GM23248 (cell line): ENCODE results near the gene TBK1. TPM values are rescaled to one million over a fixed set of nuclear protein-coding genes. Genes with fewer than 3 reads are reported as not detected.

Experiments used
- DNase-seq: peaks from one replicate; pipeline ENCODE4 v3.0.0-alpha.2; 2015
- H2AFZ ChIP-seq: fragments of 200-600 bp; sonication (generic); 2 replicates; pipeline ENCODE4 v1.6.1; 2016; ENCODE audit warnings: antibody characterized with exemption
- H3F3A ChIP-seq: fragments of 200-600 bp; sonication (generic); 2 replicates; pipeline ENCODE4 v1.6.1; 2016; ENCODE audit warnings: mild to moderate bottlenecking, antibody characterized with exemption, mixed run types; ENCODE audit not compliant: insufficient read depth
- H3K27ac ChIP-seq: fragments of 200-600 bp; sonication (generic); 2 replicates; pipeline ENCODE4 v1.5.1; 2016; ENCODE audit warnings: mild to moderate bottlenecking
- H3K27me3 ChIP-seq: fragments of 200-600 bp; sonication (generic); replicated peaks from 2 replicates; pipeline ENCODE4 v1.6.1; 2016; ENCODE audit warnings: mild to moderate bottlenecking; ENCODE audit not compliant: insufficient read depth
- H3K36me3 ChIP-seq: fragments of 200-600 bp; sonication (generic); 2 replicates; pipeline ENCODE4 v1.6.1; 2016; ENCODE audit warnings: low read depth, mild to moderate bottlenecking
- H3K4me1 ChIP-seq: fragments of 200-600 bp; sonication (generic); 2 replicates; pipeline ENCODE4 v1.6.1; 2016; ENCODE audit warnings: mild to moderate bottlenecking; ENCODE audit not compliant: insufficient read depth
- H3K4me2 ChIP-seq: fragments of 200-600 bp; sonication (generic); one replicate; pipeline ENCODE4 v1.6.1; 2016; ENCODE audit warnings: mild to moderate bottlenecking; ENCODE audit not compliant: unreplicated experiment
- H3K4me3 ChIP-seq: fragments of 200-600 bp; sonication (generic); 2 replicates; pipeline ENCODE4 v1.5.1; 2016; ENCODE audit warnings: mild to moderate bottlenecking
- H3K79me2 ChIP-seq: fragments of 200-600 bp; sonication (generic); 2 replicates; pipeline ENCODE4 v1.6.1; 2016; ENCODE audit warnings: mild to moderate bottlenecking; ENCODE audit not compliant: insufficient read depth
- H3K9ac ChIP-seq: fragments of 200-600 bp; sonication (generic); 2 replicates; pipeline ENCODE4 v1.6.1; 2016; ENCODE audit warnings: mild to moderate bottlenecking
- H3K9me2 ChIP-seq: fragments of 200-600 bp; sonication (generic); 2 replicates; pipeline ENCODE4 v1.6.1; 2016; ENCODE audit warnings: mixed run types, mild to moderate bottlenecking, moderate library complexity; ENCODE audit not compliant: insufficient read depth
- H3K9me3 ChIP-seq: fragments of 200-600 bp; sonication (generic); one replicate; pipeline ENCODE4 v1.6.1; 2017; ENCODE audit warnings: low read depth
- H4K20me1 ChIP-seq: fragments of 200-600 bp; sonication (generic); 2 replicates; pipeline ENCODE4 v1.6.0; 2016; ENCODE audit not compliant: insufficient read depth
- EZH2 ChIP-seq: fragments of 200-600 bp; sonication (generic); IDR thresholded peaks from 2 replicates; pipeline ENCODE4 v1.6.1; 2018; ENCODE audit warnings: antibody characterized with exemption, mild to moderate bottlenecking; ENCODE audit not compliant: insufficient read depth, poor library complexity, severe bottlenecking
- EZH2phosphoT487 ChIP-seq: fragments of 200-600 bp; sonication (generic); IDR thresholded peaks from 2 replicates; pipeline ENCODE4 v1.6.1; 2018; ENCODE audit warnings: antibody characterized with exemption, moderate library complexity, mild to moderate bottlenecking, low read depth; ENCODE audit not compliant: insufficient read depth
- WGBS, 2 experiments: methylation state at CpG; one replicate each; pipeline ENCODE4 v1.1.6; 2015 to 2017; ENCODE audit warnings: low lambda C conversion rate in 2 of 2, low coverage in 1 of 2; ENCODE audit errors: missing lambda C conversion rate in 2 of 2; 5-methylcytosine and 5-hydroxymethylcytosine counted together
- in situ Hi-C: fragments of 300-500 bp; cut with MboI; formaldehyde crosslinking; loops from 2 replicates; pipeline ENCODE4 v1.15.0; 2020
- polyA plus RNA-seq: library from polyadenylated mRNA; unstranded; fragments of >200 nt; fragmentation: Nextera tagmentation; extraction: Ambion mirVana; gene quantifications from 2 replicates; pipeline ENCODE4 v1.2.1, GENCODE V29; 2016
- total RNA-seq: library from RNA; depleted of rRNA; stranded (reverse); fragments of >200 nt; shearing (Covaris generic); gene quantifications from 2 replicates; pipeline ENCODE4 v1.2.3, GENCODE V29; 2014

TBK1 gene
- total and polyA plus RNA-seq, 2 experiments from 2014 or later: 25.2 to 29.4 TPM

DNA sequence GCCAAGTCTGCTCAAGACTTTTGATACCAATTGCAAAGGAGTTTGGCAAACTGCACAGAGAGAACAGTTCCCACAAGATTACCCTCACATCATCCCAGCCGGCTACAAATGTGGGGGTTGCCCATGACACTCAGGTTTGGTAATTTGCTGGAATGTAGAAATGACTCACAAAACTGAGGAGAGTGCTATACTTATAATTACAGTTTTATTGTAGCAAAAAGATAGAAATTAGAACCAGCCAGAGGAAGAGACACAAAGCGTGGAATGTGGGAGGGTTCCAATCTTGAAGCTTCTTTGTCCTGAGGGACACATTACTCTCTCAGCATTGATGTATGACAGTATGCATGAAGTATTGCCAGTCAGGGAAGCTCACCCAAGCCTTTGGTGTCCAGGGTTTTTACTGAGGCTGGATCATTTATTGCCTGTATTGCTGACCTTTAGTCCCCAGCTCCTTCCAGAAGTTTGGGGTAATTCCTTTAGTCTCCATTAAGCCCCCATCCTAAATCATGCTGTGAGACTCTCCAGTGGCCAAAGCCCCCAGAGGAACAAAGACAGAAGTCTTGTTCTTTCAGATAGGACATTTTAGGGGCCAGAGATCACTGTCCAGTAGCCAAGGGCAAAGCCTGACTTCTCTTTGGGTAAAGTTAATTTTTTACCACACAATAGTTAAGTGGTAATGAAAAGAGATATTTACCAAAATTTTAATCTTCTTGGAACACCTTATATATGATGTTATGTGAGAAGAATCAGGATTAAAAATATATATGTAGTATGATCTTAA is 9.9 kb downstream of the TBK1 start:
- in situ Hi-C loops: no loop called here
- peak overlapping the region; percentile 41 for H3K4me3 ChIP-seq
- H3K4me2 ChIP-seq: peak overlapping the region; percentile 72
- H3K4me1 ChIP-seq: peaks cover 52% of the 10 kb centered on the region
- peak overlapping the region; percentile 80 for H3K27ac ChIP-seq
- H4K20me1 ChIP-seq: no peaks in the 10 kb centered on the region
- H2AFZ ChIP-seq: no peak overlapping the region
- H3K36me3 ChIP-seq: peaks cover 35% of the 10 kb centered on the region
- peaks cover 26% of the 10 kb centered on the region; the same call in 1 of the 2 replicates for H3F3A ChIP-seq
- H3K9me2 ChIP-seq: no peaks in the 10 kb centered on the region
- H3K9me3 ChIP-seq: no peaks in the 10 kb centered on the region
- peak overlapping the region; percentile 56 for H3K9ac ChIP-seq
- H3K79me2 ChIP-seq: peaks cover 62% of the 10 kb centered on the region
- no peaks in the 10 kb centered on the region for H3K27me3 ChIP-seq
- TF ChIP-seq EZH2phosphoT487 (no peak), EZH2 (no peak)
- peak; percentile 96 for DNase-seq
- WGBS, 2 experiments: 0 to 2% methylated on average over 2 of the region's 2 CpGs

DNA sequence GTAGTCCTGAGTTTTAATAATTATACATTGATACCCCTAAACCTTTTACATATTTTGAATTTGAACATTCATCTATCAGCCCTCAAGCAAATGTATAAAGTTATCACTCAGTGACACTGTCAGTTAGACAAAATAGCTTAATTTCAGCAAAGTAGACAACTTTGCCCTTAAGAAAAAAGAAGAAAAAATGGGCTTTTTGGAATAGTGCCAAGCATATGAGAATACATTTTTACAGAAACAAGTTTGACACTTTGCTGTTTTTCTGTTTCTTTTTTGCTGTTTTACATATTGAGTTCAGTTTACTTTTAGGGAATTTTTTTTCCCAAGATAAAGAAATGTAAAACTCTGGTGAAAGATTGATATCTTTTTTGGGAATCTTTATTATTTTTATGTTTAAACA is 14.3 kb downstream of the TBK1 start:
- H2AFZ ChIP-seq: no peak overlapping the region
- in situ Hi-C loops: no loop called here
- DNase-seq: no peak
- H3K4me2 ChIP-seq: no peak overlapping the region
- peaks cover 29% of the 10 kb centered on the region for H3K4me1 ChIP-seq
- no peak overlapping the region for H3K4me3 ChIP-seq
- H3K27ac ChIP-seq: no peak overlapping the region
- H4K20me1 ChIP-seq: no peaks in the 10 kb centered on the region
- H3K79me2 ChIP-seq: peaks cover 28% of the 10 kb centered on the region
- TF ChIP-seq EZH2 (no peak), EZH2phosphoT487 (no peak)
- no peaks in the 10 kb centered on the region for H3K9me3 ChIP-seq
- no peaks in the 10 kb centered on the region for H3K9me2 ChIP-seq
- H3F3A ChIP-seq: peaks cover 15% of the 10 kb centered on the region; the same call in 1 of the 2 replicates
- H3K36me3 ChIP-seq: peaks cover 42% of the 10 kb centered on the region
- H3K27me3 ChIP-seq: no peaks in the 10 kb centered on the region
- no peak overlapping the region for H3K9ac ChIP-seq

DNA sequence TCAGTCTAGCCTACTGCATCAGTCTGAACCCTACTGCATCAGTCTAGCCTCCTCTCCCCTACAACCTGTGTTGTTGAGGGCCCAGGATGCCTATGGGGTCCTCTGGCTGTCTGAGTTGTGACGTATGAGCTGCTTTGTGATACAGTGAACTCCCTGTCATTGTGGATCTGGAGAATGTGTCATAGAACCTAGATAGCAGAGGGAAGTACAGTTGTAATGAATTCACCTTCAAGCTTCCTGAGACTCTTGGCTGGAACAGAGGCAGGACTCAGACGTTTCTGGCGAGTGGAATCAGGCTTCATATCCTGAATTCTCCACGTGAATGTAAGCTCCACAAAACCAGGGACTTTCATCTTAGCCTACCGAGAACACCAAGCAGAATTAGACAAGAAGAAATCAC is 17.0 kb downstream of the TBK1 start:
- Histone ChIP-seq H3K36me3 (peaks cover 52% of the 10 kb centered on the region), H3K27me3 (no peaks in the 10 kb centered on the region), H4K20me1 (no peaks in the 10 kb centered on the region), H3K9me3 (no peaks in the 10 kb centered on the region), H3K9me2 (no peaks in the 10 kb centered on the region), H3K9ac (no peak overlapping the region), H3F3A (no peaks in the 10 kb centered on the region), H3K4me1 (0 out of 2 replicates have a peak, but pooled peaks cover 1% of the 10 kb centered on the region), H3K4me2 (no peak overlapping the region), H3K4me3 (no peak overlapping the region), H3K27ac (no peak overlapping the region), H3K79me2 (peaks cover 25% of the 10 kb centered on the region), H2AFZ (no peak overlapping the region)
- in situ Hi-C loops: no loop called here
- no peak for DNase-seq
- WGBS, 2 experiments: 72% methylated on average over 5 of the region's 5 CpGs
- TF ChIP-seq EZH2 (no peak), EZH2phosphoT487 (no peak)

DNA sequence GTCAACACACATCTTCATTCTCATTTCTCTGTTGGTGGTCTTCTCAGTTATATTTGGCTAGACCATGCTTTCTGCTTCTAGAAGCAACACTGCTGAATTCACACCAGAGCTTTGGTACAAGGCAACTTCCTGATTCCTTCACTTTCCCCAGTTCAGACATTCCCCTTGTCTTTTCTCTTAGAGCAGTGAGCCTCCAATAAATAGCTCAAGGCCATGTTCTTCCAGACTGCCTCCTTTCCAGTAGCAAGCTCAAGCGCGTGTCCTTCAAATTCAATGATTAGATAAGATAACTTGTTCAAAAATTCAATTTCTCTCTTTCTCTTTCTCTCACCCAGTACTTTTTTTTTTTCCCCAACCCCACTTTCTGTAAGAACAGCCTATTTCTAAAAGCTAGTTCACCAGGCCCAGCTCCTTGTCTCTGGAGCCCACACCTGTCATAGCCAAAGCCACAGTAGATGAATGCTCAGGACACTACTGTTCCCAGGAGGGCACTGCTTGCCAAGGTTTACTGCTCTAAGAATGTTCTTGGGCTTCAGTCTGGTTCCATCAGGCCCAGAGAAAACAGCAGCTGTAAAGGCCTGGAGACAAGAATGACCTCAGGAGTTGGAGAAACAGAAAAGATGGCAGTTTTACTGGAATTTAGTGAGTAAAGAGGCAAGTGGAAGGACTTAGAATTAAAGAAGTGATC is 17.7 kb downstream of the TBK1 start:
- no peak overlapping the region for H3K27ac ChIP-seq
- WGBS, 2 experiments: 100% methylated on average over 2 of the region's 2 CpGs

More for the DNA sequence above, 17.7 kb downstream of the TBK1 start:
- no peaks in the 10 kb centered on the region for H3K27me3 ChIP-seq
- DNase-seq: no peak
- H3K36me3 ChIP-seq: peaks cover 51% of the 10 kb centered on the region
- TF ChIP-seq EZH2phosphoT487: no peak
- TF ChIP-seq EZH2: no peak
- peaks cover 26% of the 10 kb centered on the region for H3K79me2 ChIP-seq
- H3K4me2 ChIP-seq: no peak overlapping the region
- no peaks in the 10 kb centered on the region for H3K4me1 ChIP-seq
- H3K4me3 ChIP-seq: no peak overlapping the region
- no peaks in the 10 kb centered on the region for H3K9me3 ChIP-seq
- H3F3A ChIP-seq: no peaks in the 10 kb centered on the region
- no peak overlapping the region for H2AFZ ChIP-seq
- in situ Hi-C loops: no loop called here
- no peaks in the 10 kb centered on the region for H3K9me2 ChIP-seq
- no peaks in the 10 kb centered on the region for H4K20me1 ChIP-seq
- H3K9ac ChIP-seq: no peak overlapping the region
